Measurements from ENCODE around the gene ZFYVE26.

Gene ZFYVE26

GRCh38 chr14:67759916-67760315 lies 56.5 kb downstream of the ZFYVE26 start:
- no peak for TF ChIP-seq CTCF (IDR thresholded peaks at IDR 0.05; ENCODE audit: low read length, missing control alignments)
- DNase-seq (ENCODE audit: low read depth): no peak
- H3K4me3 ChIP-seq (replicated peaks; ENCODE audit: low read depth, low read length): no peak overlapping the region

DNA sequence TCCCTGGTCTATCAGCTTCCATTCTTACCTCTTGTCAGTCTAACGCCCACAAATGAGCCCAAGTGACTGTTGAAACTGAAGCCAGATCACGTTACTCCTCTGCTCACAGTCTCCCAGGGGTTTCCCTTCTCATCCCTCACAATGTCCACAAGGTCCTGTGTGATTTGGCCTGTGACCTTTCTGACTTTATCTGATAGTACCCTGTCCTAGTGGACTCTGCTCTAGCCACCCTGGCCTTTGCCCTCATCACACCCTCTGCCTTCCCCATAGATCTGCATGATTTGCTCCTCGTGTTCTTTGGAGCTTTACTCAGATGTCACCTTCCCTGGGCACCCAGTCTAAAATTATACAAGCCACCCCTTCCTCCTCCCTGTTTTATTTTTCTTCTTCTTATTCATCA lies 59.2 kb downstream of the ZFYVE26 start:
- H3K4me3 ChIP-seq (replicated peaks; ENCODE audit: low read depth, low read length): no peak overlapping the region
- TF ChIP-seq CTCF (IDR thresholded peaks at IDR 0.05; ENCODE audit: low read length, missing control alignments): no peak

GRCh38 chr14:67756496-67756895 lies 59.9 kb downstream of the ZFYVE26 start:
- DNase-seq (ENCODE audit: low read depth): no peak
- no peak overlapping the region for H3K4me3 ChIP-seq (replicated peaks; ENCODE audit: low read depth, low read length)
- TF ChIP-seq CTCF (IDR thresholded peaks at IDR 0.05; ENCODE audit: low read length, missing control alignments): no peak

More for the DNA sequence above, 59.2 kb downstream of the ZFYVE26 start:
- DNase-seq (ENCODE audit: low read depth): no peak

DNA sequence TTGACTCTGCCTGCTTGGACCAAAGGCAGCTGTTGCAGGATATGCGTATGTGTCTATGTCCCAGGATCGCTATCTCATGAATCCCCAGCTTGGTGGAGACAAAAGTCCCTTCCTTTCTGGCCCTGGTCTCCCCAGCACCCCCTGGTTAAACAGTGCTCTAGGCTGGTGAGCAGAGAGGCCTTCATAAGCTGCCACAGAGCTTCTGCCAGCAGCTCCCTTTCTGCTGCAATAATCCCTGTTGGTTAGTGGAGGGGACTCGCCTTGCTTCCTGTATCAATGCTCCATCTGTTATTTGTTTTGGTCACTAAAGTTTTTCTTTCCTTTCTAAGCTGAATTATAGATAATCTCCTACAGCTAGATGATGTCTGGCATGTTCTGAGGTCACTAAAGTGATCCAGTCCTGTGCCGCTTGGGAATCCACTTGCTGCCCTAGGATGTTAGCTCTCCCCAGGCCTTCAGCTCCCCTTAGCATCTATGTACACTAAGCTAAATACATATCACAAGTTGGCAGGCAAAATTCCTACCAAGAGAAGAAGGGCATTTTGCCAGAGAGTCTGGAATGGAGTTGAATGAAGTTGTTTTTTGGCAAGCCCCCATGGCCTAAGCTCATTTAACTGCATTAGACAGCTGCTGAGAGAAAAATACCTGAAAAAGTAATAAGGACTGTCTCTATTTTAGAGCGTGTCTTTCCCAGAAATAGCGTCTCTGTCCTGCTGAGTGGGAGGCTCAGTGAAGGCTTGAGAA lies 66.9 kb downstream of the ZFYVE26 start:
- peak; percentile 27 for DNase-seq (ENCODE audit: low read depth)
- no peak for TF ChIP-seq CTCF (IDR thresholded peaks at IDR 0.05; ENCODE audit: low read length, missing control alignments)
- H3K4me3 ChIP-seq (replicated peaks; ENCODE audit: low read depth, low read length): no peak overlapping the region

DNA sequence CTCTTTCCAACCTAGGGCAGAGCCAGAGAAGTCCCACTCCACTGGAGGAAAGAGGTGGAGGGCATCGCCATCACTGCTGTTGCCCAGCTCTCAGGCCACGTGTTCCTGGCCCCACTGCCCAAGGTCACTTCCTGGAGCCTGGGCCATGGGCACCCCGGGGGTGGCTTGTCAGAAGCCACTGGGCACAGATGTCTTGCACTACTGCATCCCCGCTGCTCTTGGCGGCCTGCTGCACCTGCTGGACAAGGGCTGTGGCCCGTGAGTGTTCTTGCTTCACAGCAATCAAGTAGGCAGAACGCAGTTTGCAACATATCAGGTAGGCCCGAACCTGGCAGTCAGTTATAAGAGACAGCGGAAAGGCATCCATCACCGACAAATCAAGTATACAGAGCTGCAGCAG lies 68.1 kb downstream of the ZFYVE26 start:
- no peak for TF ChIP-seq CTCF (IDR thresholded peaks at IDR 0.05; ENCODE audit: low read length, missing control alignments)
- no peak for DNase-seq (ENCODE audit: low read depth)
- no peak overlapping the region for H3K4me3 ChIP-seq (replicated peaks; ENCODE audit: low read depth, low read length)

DNA sequence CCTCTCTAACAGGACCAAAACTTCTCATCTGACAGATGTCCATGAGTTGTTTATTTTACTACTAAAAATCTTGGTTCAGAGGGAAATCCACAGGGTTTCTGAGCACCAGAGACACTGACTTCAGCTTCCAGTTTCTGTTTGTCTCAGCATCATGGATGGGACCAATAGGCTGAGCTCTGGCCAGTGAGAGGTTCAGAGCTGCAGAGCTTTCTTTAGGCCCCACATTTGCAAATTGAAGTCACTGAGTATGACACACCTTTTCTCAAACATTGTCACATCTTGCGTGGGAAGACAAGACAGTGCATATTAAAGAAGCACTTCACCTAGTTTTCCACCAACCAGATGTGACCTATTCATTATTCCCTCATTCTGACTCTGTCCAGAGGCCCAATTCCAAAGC lies 69.5 kb downstream of the ZFYVE26 start:
- no peak for DNase-seq (ENCODE audit: low read depth)

More for the DNA sequence above, 69.5 kb downstream of the ZFYVE26 start:
- H3K4me3 ChIP-seq (replicated peaks; ENCODE audit: low read depth, low read length): no peak overlapping the region
- no peak for TF ChIP-seq CTCF (IDR thresholded peaks at IDR 0.05; ENCODE audit: low read length, missing control alignments)
